A673 (cell line): ENCODE results near the gene CYB5RL. TPM values are rescaled to one million over a fixed set of nuclear protein-coding genes. Genes with fewer than 3 reads are reported as not detected.

Experiments
- BruUV-seq: library from RNA; stranded (reverse); fragments of 400-500 nt; replicated peaks from 2 replicates; lab custom pipeline; 2021; lab: Mats Ljungman, UMichigan
- CTCF ChIA-PET: fragments of 300-600 bp; sonication (Branson Sonifier 250); formaldehyde crosslinking; loops from one replicate; lab custom pipeline; 2022; ENCODE audit warnings: antibody characterized with exemption; lab: Charles Lee
- POLR2A ChIA-PET: fragments of 300-600 bp; sonication (Branson Sonifier 250); formaldehyde crosslinking; loops from one replicate; lab custom pipeline; 2022; ENCODE audit warnings: antibody characterized with exemption; ENCODE audit not compliant: low non-redundant PET; lab: Charles Lee
- DNase-seq: peaks from one replicate; pipeline ENCODE4 v3.0.0-alpha.2; 2015; ENCODE audit warnings: low spot score
- H3K27ac ChIP-seq: fragments of 200-600 bp; sonication (generic); 2 replicates; pipeline ENCODE4 v1.5.1; 2016; ENCODE audit warnings: mixed run types, low read depth, mild to moderate bottlenecking, mixed read lengths, antibody characterized with exemption, low read length; ENCODE audit not compliant: poor library complexity, severe bottlenecking
- H3K27me3 ChIP-seq: fragments of 200-600 bp; sonication (generic); replicated peaks from 2 replicates; pipeline ENCODE4 v1.6.1; 2017; ENCODE audit warnings: mixed run types, low read depth, mild to moderate bottlenecking, mixed read lengths, antibody characterized with exemption, low read length; ENCODE audit not compliant: insufficient read depth, poor library complexity
- H3K36me3 ChIP-seq: fragments of 200-600 bp; sonication (generic); 2 replicates; pipeline ENCODE4 v1.6.1; 2016; ENCODE audit warnings: mixed run types, mild to moderate bottlenecking, mixed read lengths, antibody characterized with exemption, low read length; ENCODE audit not compliant: insufficient read depth, poor library complexity, severe bottlenecking
- H3K4me1 ChIP-seq: fragments of 200-600 bp; sonication (generic); 2 replicates; pipeline ENCODE4 v1.6.1; 2017; ENCODE audit warnings: mixed run types, mild to moderate bottlenecking, mixed read lengths, antibody characterized with exemption, low read length; ENCODE audit not compliant: insufficient read depth, poor library complexity, severe bottlenecking
- H3K4me3 ChIP-seq: fragments of 200-600 bp; sonication (generic); 2 replicates; pipeline ENCODE4 v1.5.1; 2016; ENCODE audit warnings: low read depth, mixed run types, mild to moderate bottlenecking, mixed read lengths, low read length; ENCODE audit not compliant: poor library complexity, severe bottlenecking
- H3K9me3 ChIP-seq: fragments of 200-600 bp; sonication (generic); 2 replicates; pipeline ENCODE4 v1.6.1; 2016; ENCODE audit warnings: mixed run types, low read depth, mild to moderate bottlenecking, mixed read lengths, antibody characterized with exemption, low read length; ENCODE audit not compliant: poor library complexity, severe bottlenecking
- EZH2 ChIP-seq: fragments of 200-600 bp; sonication (generic); IDR thresholded peaks from 2 replicates; pipeline ENCODE4 v1.6.1; 2017; ENCODE audit warnings: borderline replicate concordance, low read depth, mild to moderate bottlenecking, mixed read lengths, antibody characterized with exemption, low read length; ENCODE audit not compliant: poor library complexity, severe bottlenecking
- intact Hi-C: fragments of 100-400 bp; cut with micrococcal nuclease; formaldehyde crosslinking; loops from one replicate; pipeline ENCODE4 v1.10.0; 2022; ENCODE audit not compliant: unreplicated experiment
- total RNA-seq: library from RNA; stranded (reverse); gene quantifications from 2 replicates; pipeline ENCODE4 v1.2.3, GENCODE V29; 2021
- TF ChIP-seq, protein P1 (sequence below): fragments of 300-800, 200-600 bp; sonication (generic); conservative IDR thresholded peaks from 2 replicates; pipeline ENCODE4 v1.5.1; 2017; ENCODE audit warnings: low read depth, mild to moderate bottlenecking, antibody characterized with exemption, low read length, moderate library complexity, mixed read lengths

CYB5RL gene
- total RNA-seq, 1 experiment from 2014 or later: 8.4 TPM

DNA sequence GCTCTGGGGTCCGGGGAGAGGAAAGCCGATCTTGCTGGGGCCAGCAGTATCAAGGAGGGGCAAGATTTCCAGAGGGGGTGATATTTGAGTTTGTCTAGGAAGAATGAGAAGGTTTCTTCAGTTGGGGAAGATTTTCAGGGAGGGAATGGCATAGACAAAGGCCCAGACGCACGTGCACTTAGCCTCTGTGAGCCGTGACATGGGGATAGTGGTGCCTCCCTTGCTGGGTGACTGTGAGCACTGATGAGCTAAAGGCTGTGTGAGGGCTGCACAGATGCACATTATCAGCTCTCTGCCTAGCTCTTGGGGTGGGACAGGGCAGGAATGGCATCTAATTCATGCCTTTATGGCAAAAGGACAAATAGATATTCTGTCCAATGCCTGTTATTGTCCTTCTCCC is 48.8 kb downstream of the CYB5RL start:
- TF ChIP-seq EZH2: no peak
- TF ChIP-seq, protein P1, sequence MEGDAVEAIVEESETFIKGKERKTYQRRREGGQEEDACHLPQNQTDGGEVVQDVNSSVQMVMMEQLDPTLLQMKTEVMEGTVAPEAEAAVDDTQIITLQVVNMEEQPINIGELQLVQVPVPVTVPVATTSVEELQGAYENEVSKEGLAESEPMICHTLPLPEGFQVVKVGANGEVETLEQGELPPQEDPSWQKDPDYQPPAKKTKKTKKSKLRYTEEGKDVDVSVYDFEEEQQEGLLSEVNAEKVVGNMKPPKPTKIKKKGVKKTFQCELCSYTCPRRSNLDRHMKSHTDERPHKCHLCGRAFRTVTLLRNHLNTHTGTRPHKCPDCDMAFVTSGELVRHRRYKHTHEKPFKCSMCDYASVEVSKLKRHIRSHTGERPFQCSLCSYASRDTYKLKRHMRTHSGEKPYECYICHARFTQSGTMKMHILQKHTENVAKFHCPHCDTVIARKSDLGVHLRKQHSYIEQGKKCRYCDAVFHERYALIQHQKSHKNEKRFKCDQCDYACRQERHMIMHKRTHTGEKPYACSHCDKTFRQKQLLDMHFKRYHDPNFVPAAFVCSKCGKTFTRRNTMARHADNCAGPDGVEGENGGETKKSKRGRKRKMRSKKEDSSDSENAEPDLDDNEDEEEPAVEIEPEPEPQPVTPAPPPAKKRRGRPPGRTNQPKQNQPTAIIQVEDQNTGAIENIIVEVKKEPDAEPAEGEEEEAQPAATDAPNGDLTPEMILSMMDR: no peak
- intact Hi-C loops: no loop called here
- CTCF ChIA-PET: no interaction called here

More for the DNA sequence above, 48.8 kb downstream of the CYB5RL start:
- POLR2A ChIA-PET: no interaction called here
- Histone ChIP-seq H3K36me3 (no peaks in the 10 kb centered on the region), H3K9me3 (no peaks in the 10 kb centered on the region), H3K4me3 (no peak overlapping the region), H3K27me3 (no peaks in the 10 kb centered on the region), H3K4me1 (no peaks in the 10 kb centered on the region), H3K27ac (no peak overlapping the region)
- no TSS peak for BruUV-seq
- no peak for DNase-seq

Other genes starting within 250 kb of the CYB5RL start
- not detected in 2 replicates for gene LDLRAD1, start 181.8 kb downstream of the CYB5RL start, total RNA-seq
- gene TMEM59, start 146.8 kb downstream of the CYB5RL start, total RNA-seq: 73.5 and 82.1 TPM in 2 replicates
- 3.8 and 4.2 TPM in 2 replicates for gene TCEANC2, start 146.4 kb downstream of the CYB5RL start, total RNA-seq
- not detected in 2 replicates for gene CDCP2, start 47.0 kb downstream of the CYB5RL start, total RNA-seq
- 84.6 and 90.3 TPM in 2 replicates for gene MRPL37, start 137 bp upstream of the CYB5RL start, total RNA-seq
- gene SSBP3, start 206.4 kb upstream of the CYB5RL start, total RNA-seq: 43.0 and 55.1 TPM in 2 replicates